GM18519 (cell line): ENCODE results near the gene IGF2BP1.
"Not testable (repeated sequence)": the region's sequence is repeated elsewhere in the genome, so short reads cannot be mapped to it uniquely, and the experiment has no call there.

Source experiments
- ATAC-seq: cut with Tn5 transposase; IDR thresholded peaks from one replicate; pipeline ENCODE4 v1.9.1; 2021; ENCODE audit warnings: mild to moderate bottlenecking, moderate library complexity; ENCODE audit not compliant: unreplicated experiment, low FRiP score

The IGF2BP1 gene

DNA sequence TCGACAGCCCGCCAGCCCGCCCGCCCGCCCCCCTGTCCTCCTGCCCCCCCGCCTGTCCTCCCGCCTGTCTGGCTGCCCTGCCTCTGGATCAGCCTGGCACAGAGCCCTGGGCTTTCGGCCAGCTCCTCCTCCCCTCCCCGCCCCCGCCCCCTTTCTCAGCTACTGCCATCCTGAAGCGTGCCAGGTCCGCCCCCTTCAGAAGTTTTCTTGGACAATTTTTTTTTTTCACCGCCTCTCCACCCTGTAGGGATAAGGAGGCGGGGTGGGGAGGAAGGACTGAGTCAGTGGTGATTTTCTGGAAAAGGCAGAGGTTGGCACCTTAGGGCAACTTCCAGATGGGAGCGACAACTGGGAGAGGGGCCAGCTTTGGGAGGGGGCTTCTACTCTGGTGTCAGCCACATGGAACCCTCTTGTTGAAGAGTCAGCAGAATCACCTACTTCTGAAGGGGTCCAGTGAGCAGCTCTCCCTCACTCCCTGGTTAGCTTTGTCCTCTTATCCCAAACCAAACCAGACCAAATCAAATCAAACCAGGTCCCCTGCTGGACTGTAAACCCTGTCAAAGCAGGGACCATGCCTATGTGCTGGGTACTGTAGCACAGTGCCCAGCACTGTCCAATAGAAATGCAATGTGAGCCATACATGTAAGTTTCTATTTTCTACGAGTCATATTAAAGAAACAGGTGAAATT is 19.7 kb downstream of the IGF2BP1 start:
- ATAC-seq = no peak

DNA sequence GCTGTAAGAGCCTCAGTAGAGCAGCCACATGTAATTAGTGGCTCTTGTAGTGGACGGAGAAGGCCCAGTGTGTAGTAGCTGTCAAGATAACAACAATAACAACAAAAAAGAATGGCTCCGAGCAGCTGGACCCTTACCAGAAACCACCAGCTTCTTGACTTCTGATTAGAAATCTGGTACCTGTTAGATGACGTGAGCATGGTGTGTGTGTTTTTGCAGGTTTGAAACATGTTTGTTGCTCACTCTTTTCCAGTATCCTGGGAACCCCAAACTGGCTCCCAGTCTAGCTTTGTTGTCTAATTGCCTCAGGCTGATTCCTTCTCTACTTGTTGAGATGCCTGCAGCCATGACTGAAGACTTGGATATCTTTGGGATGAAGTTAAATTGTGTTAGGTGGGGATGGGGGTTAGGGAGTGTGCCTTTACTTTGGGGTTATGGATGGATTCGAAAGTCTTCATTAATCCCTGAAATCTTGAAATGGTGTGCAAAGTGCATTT is 21.0 kb downstream of the IGF2BP1 start:
- no peak for ATAC-seq

- ATAC-seq = no peak
These were observed 21.6 kb downstream of the IGF2BP1 start for GRCh38 chr17:49018748-49019147.

DNA sequence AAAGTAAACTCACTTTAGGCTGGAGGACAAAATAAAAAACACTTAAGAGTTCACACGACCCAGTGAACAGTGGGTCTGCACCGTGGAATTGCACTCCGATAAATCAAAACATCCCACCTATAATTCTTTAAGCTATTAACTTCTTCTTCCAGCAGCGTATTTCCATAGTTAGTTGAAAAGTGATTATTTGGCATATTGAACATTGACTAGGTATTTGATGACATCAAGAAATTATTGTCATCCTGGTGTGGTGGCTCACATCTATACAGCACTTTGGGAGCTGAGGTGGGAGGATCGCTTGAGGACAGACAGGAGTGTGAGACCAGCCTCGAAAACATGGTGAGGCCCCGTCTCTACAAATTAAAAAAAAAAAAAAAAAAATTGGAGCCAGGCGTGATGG is 23.4 kb downstream of the IGF2BP1 start:
- no peak for ATAC-seq

DNA sequence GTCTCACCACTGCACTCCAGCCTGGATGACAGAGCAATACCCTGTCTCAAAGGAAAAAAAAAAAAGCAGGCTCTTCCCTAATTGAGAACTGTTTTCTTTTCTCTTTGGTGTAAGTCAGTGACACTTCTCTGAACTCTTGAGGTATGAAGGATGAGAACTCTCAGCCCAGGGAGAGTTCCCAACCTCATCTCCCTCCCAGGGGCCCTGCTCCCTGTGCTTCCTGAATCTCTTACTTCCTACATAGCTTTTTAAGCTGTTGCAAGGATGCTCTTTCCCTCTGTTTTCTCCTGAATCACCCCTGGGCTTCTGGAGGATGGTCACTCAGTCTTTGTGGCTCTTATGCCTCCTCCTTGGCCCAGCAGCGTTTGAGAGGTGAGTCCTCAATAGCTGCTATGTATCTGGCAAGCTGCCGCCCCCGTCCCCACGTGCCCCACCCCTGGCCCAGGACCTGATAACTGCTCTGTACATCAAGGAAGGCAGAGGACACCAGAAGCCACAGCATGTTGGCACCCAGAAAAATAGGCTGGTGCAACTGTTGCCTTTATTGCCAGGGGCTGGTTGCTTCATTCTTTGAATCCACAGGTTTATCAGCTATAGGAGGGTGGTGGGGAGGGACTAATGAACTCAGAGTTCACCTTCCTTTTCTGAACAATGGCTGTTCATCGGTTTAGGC is 24.0 kb downstream of the IGF2BP1 start:
- ATAC-seq = no peak

GRCh38 chr17:49021768-49022103 is 24.6 kb downstream of the IGF2BP1 start:
- no peak for ATAC-seq

- no peak for ATAC-seq
These were observed 25.3 kb downstream of the IGF2BP1 start for GRCh38 chr17:49022391-49022941.

DNA sequence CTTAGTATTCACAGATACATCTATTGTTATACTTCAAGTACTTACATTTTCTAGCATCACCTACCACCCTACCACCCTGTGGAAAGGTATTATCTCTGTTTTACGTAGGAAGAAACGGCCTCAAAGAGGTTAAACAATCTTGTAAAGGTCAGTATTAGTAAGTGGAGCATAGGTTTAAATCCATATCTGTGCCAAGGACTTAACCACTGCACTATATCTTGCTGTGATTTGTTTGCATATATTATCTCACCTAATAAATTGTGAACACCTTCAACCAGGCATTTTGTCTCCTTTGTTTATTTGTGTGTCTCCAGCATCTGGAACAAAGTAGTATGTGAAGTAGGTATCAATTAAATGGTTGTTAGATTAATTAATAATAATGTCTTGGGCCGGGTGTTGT is 27.3 kb downstream of the IGF2BP1 start:
- no peak for ATAC-seq

GRCh38 chr17:49026447-49026846 is 29.3 kb downstream of the IGF2BP1 start:
- ATAC-seq = not testable (repeated sequence)

DNA sequence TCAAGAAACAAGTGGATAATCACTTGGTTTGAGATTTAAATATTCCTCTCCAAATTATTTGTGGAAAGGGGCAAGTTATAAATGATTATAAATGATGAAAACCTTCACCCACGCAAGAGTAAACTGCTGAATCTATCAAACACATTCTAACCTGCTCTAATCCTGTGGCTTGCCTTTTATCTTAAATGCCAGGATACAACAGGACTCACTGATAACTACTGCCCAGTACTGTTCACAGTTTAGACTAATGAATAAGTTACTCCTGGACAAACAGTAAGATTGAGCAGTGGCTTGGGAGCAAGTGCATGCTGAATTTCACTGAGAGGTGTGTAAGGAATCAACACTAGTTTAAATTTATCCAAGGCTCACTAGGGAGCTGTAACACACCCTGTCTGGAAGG is 31.1 kb downstream of the IGF2BP1 start:
- no peak for ATAC-seq

DNA sequence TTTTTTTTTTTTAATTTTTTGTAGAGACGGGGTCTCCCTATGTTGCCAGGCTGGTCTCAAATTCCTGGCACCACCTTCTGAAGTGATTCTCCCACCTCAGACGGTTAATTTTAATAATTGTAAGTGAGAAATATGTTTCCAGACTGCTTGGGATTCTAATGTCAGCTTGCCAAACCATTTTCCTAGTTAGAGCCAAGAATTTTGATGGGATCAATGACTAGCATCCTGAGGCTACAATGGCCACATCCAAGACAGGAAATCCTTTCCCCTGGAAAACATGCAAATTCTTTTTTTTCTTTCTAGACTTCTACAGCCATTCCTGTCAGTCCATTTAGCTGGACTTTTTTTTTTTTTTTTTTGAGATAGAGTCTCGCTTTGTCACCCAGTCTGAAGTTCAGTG is 32.6 kb downstream of the IGF2BP1 start:
- ATAC-seq = no peak

DNA sequence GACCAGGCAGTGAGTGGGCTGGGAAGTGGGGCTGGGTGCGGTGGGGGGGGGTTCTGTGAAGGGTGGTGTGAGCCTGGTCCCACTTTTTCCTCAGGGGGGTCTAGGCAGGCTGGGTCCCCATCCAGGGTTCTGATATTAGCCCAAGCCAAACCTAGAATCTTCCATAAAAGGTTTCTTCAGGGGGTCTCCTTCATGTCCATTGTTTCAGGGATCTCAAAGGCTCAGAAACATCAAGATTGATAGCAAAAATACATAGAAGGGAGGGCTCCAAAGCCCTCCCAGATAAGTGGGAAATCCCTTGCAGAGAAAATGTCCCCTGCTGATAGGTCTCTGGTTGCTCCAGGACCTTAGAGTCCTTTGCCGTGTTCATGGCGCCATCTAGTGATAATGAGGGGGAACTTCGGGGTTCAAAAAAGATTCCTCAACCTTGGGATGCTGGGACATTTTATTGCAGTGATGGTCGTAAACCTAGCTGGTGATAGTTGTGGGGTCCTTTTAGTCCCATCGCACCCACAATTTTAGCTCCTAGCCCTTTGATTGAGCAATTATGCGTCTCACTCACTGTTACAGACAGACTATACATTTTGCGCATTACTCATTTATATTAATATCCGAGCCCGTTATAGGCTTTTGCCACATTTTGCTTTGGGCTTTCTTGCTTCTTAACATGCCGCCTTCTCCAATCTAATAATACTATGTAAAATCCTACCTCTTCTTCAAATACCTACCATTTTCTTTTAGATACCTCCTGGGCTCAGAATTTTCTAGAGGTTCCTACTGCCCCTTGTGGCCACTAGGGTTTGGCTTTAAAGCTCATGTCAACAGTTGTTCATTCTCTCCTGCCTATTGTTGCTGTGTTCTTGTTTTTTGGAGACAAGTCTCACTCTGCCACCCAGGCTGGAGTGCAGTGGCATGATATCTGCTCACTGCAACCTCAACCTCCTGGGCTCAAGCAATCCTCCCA is 35.1 kb downstream of the IGF2BP1 start:
- ATAC-seq = no peak

DNA sequence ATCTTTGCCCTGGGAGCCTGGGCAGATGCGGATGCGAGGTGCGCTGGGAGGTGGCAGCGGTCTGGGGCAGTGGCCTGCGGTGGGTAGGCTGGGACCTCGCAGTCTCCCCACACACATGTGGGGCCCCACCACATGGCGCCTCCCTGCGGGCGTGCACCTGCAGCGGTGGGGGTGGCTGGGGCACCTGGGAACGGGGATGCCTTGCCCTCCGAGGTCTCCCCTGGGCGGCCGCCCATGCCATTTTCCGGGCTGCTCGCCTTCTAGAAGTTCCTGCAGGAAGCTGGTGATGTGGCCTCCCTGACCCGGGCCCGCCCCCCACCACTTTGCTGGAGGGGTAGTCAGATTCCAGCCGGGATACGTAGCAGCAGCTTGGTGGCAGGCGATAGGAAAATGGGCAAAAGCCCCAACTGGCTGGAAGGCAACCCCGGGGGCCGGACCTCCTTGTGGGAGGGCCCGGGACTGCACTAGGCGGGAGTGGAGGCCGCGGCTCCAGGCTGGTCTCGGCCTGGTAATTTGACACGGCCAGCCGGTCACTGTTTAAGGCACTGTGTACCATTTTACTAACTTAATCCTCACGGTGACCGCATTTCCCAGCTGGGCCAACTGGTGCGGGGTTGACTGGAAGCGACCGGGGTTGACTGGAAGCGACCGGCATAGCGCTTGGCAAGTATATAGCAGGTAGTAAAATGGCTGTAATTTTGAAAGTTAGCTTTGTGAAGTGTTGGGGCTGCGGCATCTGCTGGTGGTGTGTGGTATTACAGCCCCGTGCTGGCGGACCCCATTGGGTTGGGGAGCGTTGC is 38.5 kb downstream of the IGF2BP1 start:
- no peak for ATAC-seq

DNA sequence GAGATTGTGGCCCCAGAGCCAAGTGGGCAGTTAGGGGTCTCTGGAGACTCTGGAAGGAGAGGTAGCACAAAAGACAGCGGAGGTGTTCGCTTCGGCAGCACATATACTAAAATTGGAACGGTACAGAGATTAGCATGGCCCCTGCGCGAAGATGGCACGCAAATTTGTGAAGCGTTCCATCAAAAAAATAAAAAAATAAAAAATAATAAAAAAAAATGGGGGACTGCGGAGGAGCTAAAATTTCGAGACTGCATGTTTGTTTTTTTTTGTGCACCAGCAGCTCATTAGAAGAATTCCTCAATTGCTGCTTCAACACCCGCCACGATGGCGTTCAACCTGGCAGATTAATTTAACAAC is 39.1 kb downstream of the IGF2BP1 start:
- ATAC-seq = no peak

DNA sequence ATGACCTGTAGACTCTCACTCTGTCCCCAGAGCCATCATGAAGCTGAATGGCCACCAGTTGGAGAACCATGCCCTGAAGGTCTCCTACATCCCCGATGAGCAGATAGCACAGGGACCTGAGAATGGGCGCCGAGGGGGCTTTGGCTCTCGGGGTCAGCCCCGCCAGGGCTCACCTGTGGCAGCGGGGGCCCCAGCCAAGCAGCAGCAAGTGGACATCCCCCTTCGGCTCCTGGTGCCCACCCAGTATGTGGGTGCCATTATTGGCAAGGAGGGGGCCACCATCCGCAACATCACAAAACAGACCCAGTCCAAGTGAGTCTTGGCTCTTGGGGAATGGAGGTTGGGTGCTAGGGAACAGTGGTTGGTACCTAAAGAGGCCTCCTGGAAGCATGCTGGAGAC is 41.0 kb downstream of the IGF2BP1 start:
- no peak for ATAC-seq

- ATAC-seq = no peak
These were observed 41.4 kb downstream of the IGF2BP1 start for GRCh38 chr17:49038544-49038943.

- not testable (repeated sequence) for ATAC-seq
These were observed 42.3 kb downstream of the IGF2BP1 start for GRCh38 chr17:49039518-49039917.

DNA sequence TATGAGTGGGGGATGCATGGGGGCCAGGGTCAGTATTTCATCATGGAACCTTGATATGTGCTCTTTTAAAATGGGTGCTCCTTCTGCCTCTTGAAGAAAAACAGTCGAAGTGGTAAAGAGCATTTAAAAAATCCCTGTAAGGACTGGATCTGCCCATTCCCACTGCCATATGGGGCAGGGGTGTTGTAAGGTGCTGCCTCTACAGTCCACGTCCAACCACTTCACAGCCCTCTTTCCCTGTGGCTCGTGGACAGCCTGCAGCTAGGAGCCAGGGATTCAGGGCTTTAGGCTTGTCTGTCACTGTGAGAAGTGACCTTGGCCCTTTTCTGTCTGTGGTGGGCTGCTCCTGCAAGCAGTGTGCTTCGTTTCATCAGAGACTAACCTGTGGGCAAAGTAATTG is 44.3 kb downstream of the IGF2BP1 start:
- no peak for ATAC-seq

GRCh38 chr17:49045376-49045775 is 48.2 kb downstream of the IGF2BP1 start:
- ATAC-seq = no peak

DNA sequence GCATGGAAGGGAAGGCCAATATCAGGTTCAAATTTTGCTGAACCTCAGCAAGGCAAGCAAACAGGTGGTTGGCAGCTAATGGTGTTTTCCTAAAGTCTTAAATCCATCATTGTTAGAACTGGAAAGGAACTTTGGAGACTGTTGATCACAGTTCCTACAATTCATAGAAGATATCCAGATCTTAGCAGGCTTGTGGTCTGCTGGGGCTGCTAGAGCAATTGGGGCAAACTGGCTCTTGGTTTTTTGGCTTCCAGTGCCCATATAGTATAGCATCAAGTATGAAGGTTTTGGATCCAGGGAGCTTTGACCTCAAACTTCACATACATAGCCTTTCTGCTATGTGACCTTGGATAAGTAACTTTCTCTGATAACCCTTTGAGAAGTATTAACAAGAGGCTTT is 49.7 kb downstream of the IGF2BP1 start:
- no peak for ATAC-seq
